Endothelial cell of umbilical vein (primary cell): ENCODE data around the gene SH3PXD2A. TPM values are rescaled to one million over a fixed set of nuclear protein-coding genes. Genes with fewer than 3 reads are reported as not detected.

Experiments used
- BruUV-seq: library from RNA; stranded (reverse); fragments of 400-500 nt; replicated peaks from 2 replicates; lab custom pipeline; 2021; lab: Mats Ljungman, UMichigan
- CTCF ChIA-PET: fragments of 300-600, 350-600 bp; sonication (Branson Sonifier 250); formaldehyde crosslinking; loops from one replicate; lab custom pipeline; 2021; ENCODE audit warnings: antibody characterized with exemption, inconsistent platforms; lab: Charles Lee
- POLR2A ChIA-PET: fragments of 300-600, 350-600 bp; sonication (Branson Sonifier 250); formaldehyde crosslinking; loops from one replicate; lab custom pipeline; 2021; ENCODE audit warnings: antibody characterized with exemption, inconsistent platforms; lab: Charles Lee
- DNase-seq: peaks from one replicate; pipeline ENCODE4 v3.0.0-alpha.2; 2011; ENCODE audit warnings: low read depth, low spot score
- FAIRE-seq: peaks from 2 replicates; lab custom pipeline; 2011; peaks lifted over from hg19 to GRCh38; lab: Jason Lieb, UNC
- H2AFZ ChIP-seq: 2 replicates; pipeline ENCODE4 v1.6.0; 2012; ENCODE audit warnings: low read depth, low read length, control low read depth, inconsistent platforms
- H3K27ac ChIP-seq: 2 replicates; pipeline ENCODE4 v1.5.1; 2011; ENCODE audit warnings: low read depth, mild to moderate bottlenecking, control low read depth, low read length, moderate library complexity; ENCODE audit not compliant: insufficient read depth
- H3K27me3 ChIP-seq, 2 experiments: 2 replicates each; pipeline versions ENCODE4 v1.6.0 to v1.6.1; 2011; ENCODE audit warnings: low read length in 2 of 2, mixed read lengths in 1 of 2; ENCODE audit not compliant: control insufficient read depth in 2 of 2, insufficient read depth in 2 of 2
- H3K36me3 ChIP-seq, 2 experiments: 2 replicates in 1 of 2; 3 replicates in 1 of 2; pipeline ENCODE4 v1.5.1; 2011; ENCODE audit warnings: low read length in 2 of 2, mild to moderate bottlenecking in 1 of 2, moderate library complexity in 1 of 2; ENCODE audit not compliant: control insufficient read depth in 2 of 2, insufficient read depth in 2 of 2; ENCODE audit errors: extremely low read depth in 1 of 2
- H3K4me1 ChIP-seq: 3 replicates; pipeline ENCODE4 v1.5.1; 2011; ENCODE audit warnings: mild to moderate bottlenecking, low read length; ENCODE audit not compliant: control insufficient read depth, insufficient read depth; ENCODE audit errors: extremely low read depth
- H3K4me2 ChIP-seq: 2 replicates; pipeline ENCODE4 v1.6.1; 2011; ENCODE audit warnings: low read length, control low read depth, mixed read lengths; ENCODE audit not compliant: insufficient read depth
- H3K4me3 ChIP-seq, 3 experiments: fragments of 200-600 bp in 1 of 3; sonication (generic), shearing (Covaris generic) in 1 of 3; replicated peaks in 1 of 3; 2 replicates each; pipeline ENCODE4 v1.5.1; 2011 to 2016; ENCODE audit warnings: control low read depth in 3 of 3, low read length in 3 of 3, mild to moderate bottlenecking in 2 of 3, inconsistent platforms in 1 of 3, low read depth in 1 of 3, moderate library complexity in 1 of 3; ENCODE audit not compliant: insufficient read depth in 1 of 3
- H3K79me2 ChIP-seq: 2 replicates; pipeline ENCODE4 v1.6.0; 2012; ENCODE audit warnings: low read length, inconsistent platforms; ENCODE audit not compliant: control insufficient read depth, insufficient read depth
- H3K9ac ChIP-seq: replicated peaks from 2 replicates; pipeline ENCODE3; 2011; ENCODE audit warnings: low read length, control low read depth; ENCODE audit not compliant: insufficient read depth; ENCODE audit errors: extremely low read depth
- H3K9me1 ChIP-seq: replicated peaks from 3 replicates; pipeline ENCODE4 v1.6.0; 2011; ENCODE audit warnings: mild to moderate bottlenecking, low read length; ENCODE audit not compliant: control insufficient read depth, insufficient read depth; ENCODE audit errors: extremely low read depth
- H3K9me3 ChIP-seq: replicated peaks from 2 replicates; pipeline ENCODE4 v1.5.1; 2012; ENCODE audit warnings: low read length, inconsistent platforms; ENCODE audit not compliant: control insufficient read depth, insufficient read depth
- H4K20me1 ChIP-seq: replicated peaks from 2 replicates; pipeline ENCODE3; 2011; ENCODE audit warnings: mild to moderate bottlenecking, low read length; ENCODE audit not compliant: control insufficient read depth, insufficient read depth; ENCODE audit errors: extremely low read depth
- FOS ChIP-seq: IDR thresholded peaks from 2 replicates; pipeline ENCODE4 v1.6.1; 2011; ENCODE audit warnings: mild to moderate bottlenecking, low read length, moderate library complexity, borderline replicate concordance; ENCODE audit not compliant: insufficient read depth
- MYC ChIP-seq: IDR thresholded peaks from one replicate; pipeline ENCODE4 v1.6.1; 2011; ENCODE audit warnings: mild to moderate bottlenecking, low read depth, low read length
- POLR2AphosphoS5 ChIP-seq: IDR thresholded peaks from 2 replicates; pipeline ENCODE4 v1.6.1; 2012; ENCODE audit warnings: low read depth, mild to moderate bottlenecking, control low read depth, low read length, moderate library complexity; ENCODE audit not compliant: insufficient read depth
- dilution Hi-C: fragments of 300-500 bp; cut with MboI; formaldehyde crosslinking; loops from one replicate; pipeline ENCODE4 v1.15.0; 2019; ENCODE audit warnings: low sequenced_read_pairs; ENCODE audit not compliant: extremely low pct_ligation_motif_present
- intact Hi-C: fragments of 100-400 bp; cut with micrococcal nuclease; formaldehyde crosslinking; loops from one replicate; pipeline ENCODE4 v1.10.0; 2022
- polyA plus RNA-seq, 4 experiments: library from polyadenylated mRNA; depleted of rRNA in 3 of 4; stranded (reverse) in 3 of 4; unstranded in 1 of 4; fragments of >200 nt; gene quantifications; 2 replicates each; pipeline versions ENCODE4 v1.2.1 to v1.2.3, GENCODE V29; 2011 to 2012; ENCODE audit warnings: missing spikeins in 1 of 4
- total RNA-seq: library from RNA; stranded (reverse); gene quantifications from 2 replicates; pipeline ENCODE4 v1.2.3, GENCODE V29; 2021

The SH3PXD2A gene
- total and polyA plus RNA-seq, 2 donors (not counting 3 experiments of a cell fraction or from before 2014, with no cell fraction given): 1.4 to 5.1 TPM

DNA sequence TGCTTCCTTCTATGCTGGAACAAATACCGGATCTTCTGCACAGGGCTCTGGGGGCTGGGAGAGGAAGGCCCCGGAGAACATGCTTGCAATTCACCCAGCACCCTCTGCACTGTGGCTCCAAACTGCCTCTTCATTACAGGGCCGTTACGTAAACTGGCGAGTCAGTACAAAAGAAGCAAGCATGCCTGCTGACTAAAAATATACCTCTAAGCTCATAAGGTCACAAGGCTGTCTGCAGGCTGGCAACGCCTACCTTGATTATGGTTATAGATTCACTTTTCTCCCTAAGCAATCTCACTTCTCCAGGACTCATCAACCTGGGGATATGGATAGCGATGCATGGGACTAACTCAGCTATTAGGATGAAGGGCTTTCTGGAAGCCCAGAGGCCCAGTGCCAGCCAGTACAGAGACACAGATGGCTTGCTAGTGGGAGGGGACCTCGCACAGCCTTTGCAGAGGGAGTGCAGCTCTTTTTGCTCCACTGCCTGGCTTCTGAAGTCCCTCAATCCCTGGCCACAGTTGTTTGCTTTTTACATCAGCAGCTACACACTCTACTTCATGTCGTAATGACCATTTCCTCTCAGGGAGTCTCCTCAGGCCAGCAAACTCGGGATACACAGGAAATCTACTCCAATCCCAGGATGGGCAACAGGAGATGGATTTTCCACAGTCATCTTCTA lies 96.1 kb downstream of the SH3PXD2A start:
- ChIA-PET POLR2A (no interaction called here), CTCF (interaction anchor here (0.7 to 2.8 kb wide), 9 partner anchors 9 to 96 kb away, joined by 3 to 12 read pairs (median 4); partner anchors contain the start of gene SH3PXD2A)
- FAIRE-seq (peak; percentile 81), DNase-seq (peak; percentile 78)
- Histone ChIP-seq H4K20me1 (no peaks in the 10 kb centered on the region), H3K4me2 (peak overlapping the region; percentile 17), H3K9ac (peak overlapping the region; percentile 26), H3K4me3 (no peak overlapping the region), H3K9me3 (no peaks in the 10 kb centered on the region), H3K36me3 (no peaks in the 10 kb centered on the region), H3K27ac (peak overlapping the region; percentile 59), H3K9me1 (no peaks in the 10 kb centered on the region), H3K27me3 (no peaks in the 10 kb centered on the region), H2AFZ (peak overlapping the region; percentile 10), H3K4me1 (peaks cover 60% of the 10 kb centered on the region), H3K79me2 (no peaks in the 10 kb centered on the region)
- BruUV-seq: no TSS peak
- dilution Hi-C loops (no loop called here), intact Hi-C loops (loop anchor here (2.0 to 5.0 kb wide), 3 partner anchors 14 to 363 kb away; partner anchors contain the start of gene SFR1)
- TF ChIP-seq FOS: no peak
- no peak for TF ChIP-seq MYC

GRCh38 chr10:103758294-103758681 lies 97.1 kb downstream of the SH3PXD2A start:
- no peak overlapping the region for H2AFZ ChIP-seq
- CTCF ChIA-PET: interaction anchor here (1.0 to 3.4 kb wide), 11 partner anchors 8 to 97 kb away, joined by 3 to 12 read pairs (median 4); partner anchors contain the start of gene SH3PXD2A

More at GRCh38 chr10:103758294-103758681, 97.1 kb downstream of the SH3PXD2A start:
- no TSS peak for BruUV-seq
- dilution Hi-C loops: no loop called here
- H3K27ac ChIP-seq: peak overlapping the region; percentile 59
- no peaks in the 10 kb centered on the region for H3K9me1 ChIP-seq
- H3K79me2 ChIP-seq: no peaks in the 10 kb centered on the region
- no peak overlapping the region for H3K4me3 ChIP-seq
- no peaks in the 10 kb centered on the region for H3K9me3 ChIP-seq
- peak; percentile 44 for DNase-seq
- no peak for FAIRE-seq
- intact Hi-C loops: loop anchor here (2.0 to 5.0 kb wide), 3 partner anchors 15 to 364 kb away; partner anchors contain the start of gene SFR1
- no peaks in the 10 kb centered on the region for H3K27me3 ChIP-seq
- TF ChIP-seq FOS (peak; percentile 50), POLR2AphosphoS5 (no peak)
- no peaks in the 10 kb centered on the region for H4K20me1 ChIP-seq
- POLR2A ChIA-PET: no interaction called here
- H3K36me3 ChIP-seq: no peaks in the 10 kb centered on the region
- H3K9ac ChIP-seq: peak overlapping the region; percentile 5
- H3K4me2 ChIP-seq: no peak overlapping the region
- H3K4me1 ChIP-seq: peaks cover 51% of the 10 kb centered on the region
